ENCODE results near the gene SPEG. TPM values are rescaled to one million over a fixed set of nuclear protein-coding genes. Genes with fewer than 3 reads are reported as not detected.

SPEG gene
- total RNA-seq, 2 experiments from 2014 or later = 0.46 TPM; not detected in 1

DNA sequence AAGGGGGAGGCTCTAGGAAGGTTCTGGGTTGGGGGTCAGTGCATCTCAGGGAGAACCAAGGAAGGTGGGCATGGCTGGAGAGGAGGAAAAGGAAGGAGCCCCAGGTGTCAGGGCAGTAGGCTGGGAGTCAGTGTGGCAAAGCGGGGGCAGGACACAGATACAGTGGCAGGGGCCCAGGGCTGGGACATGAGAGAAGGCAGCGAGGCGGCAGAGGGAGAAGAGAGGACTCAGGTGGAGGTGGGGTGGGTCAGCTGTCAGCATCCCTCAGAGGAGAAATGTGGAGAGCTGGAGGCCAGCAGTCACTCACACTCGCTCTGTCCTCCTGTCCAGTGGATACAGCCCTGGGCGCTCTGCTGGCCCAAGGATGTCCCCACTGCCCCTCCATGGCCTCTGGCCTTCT, 58.4 kb downstream of the SPEG start:
- no peak overlapping the region for H2AFZ ChIP-seq (ENCODE audit: low read length)
- H3K4me1 ChIP-seq (ENCODE audit: insufficient read depth, low read length, poor library complexity, severe bottlenecking) = peaks cover 11% of the 10 kb centered on the region
- ChIA-PET POLR2A (no interaction called here), CTCF (ENCODE audit: unreplicated experiment) (no interaction called here)
- no peak overlapping the region for H3K27ac ChIP-seq (ENCODE audit: low read depth, low read length, poor library complexity, severe bottlenecking)
- H3K79me2 ChIP-seq (ENCODE audit: insufficient read depth, low read depth, low read length) = no peaks in the 10 kb centered on the region
- H3K9me2 ChIP-seq (ENCODE audit: insufficient read depth, low read length) = no peaks in the 10 kb centered on the region
- no peak overlapping the region for H3K4me2 ChIP-seq (ENCODE audit: low read length)
- no peaks in the 10 kb centered on the region for H3K36me3 ChIP-seq (ENCODE audit: insufficient read depth, low read length)
- no peaks in the 10 kb centered on the region for H3K9me3 ChIP-seq (ENCODE audit: low read length)
- no peaks in the 10 kb centered on the region for H4K20me1 ChIP-seq (ENCODE audit: insufficient read depth, low read length)
- no peak for DNase-seq (ENCODE audit: low spot score)
- H3K4me3 ChIP-seq (ENCODE audit: low read depth, low read length, poor library complexity, severe bottlenecking) = no peak overlapping the region
- no TSS peak for BruUV-seq (replicated peaks)
- TF ChIP-seq, protein P1, sequence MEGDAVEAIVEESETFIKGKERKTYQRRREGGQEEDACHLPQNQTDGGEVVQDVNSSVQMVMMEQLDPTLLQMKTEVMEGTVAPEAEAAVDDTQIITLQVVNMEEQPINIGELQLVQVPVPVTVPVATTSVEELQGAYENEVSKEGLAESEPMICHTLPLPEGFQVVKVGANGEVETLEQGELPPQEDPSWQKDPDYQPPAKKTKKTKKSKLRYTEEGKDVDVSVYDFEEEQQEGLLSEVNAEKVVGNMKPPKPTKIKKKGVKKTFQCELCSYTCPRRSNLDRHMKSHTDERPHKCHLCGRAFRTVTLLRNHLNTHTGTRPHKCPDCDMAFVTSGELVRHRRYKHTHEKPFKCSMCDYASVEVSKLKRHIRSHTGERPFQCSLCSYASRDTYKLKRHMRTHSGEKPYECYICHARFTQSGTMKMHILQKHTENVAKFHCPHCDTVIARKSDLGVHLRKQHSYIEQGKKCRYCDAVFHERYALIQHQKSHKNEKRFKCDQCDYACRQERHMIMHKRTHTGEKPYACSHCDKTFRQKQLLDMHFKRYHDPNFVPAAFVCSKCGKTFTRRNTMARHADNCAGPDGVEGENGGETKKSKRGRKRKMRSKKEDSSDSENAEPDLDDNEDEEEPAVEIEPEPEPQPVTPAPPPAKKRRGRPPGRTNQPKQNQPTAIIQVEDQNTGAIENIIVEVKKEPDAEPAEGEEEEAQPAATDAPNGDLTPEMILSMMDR (conservative IDR thresholded peaks at IDR 0.05; ENCODE audit: low read length) = no peak
- no peak for TF ChIP-seq EZH2phosphoT487 (IDR thresholded peaks at IDR 0.05; ENCODE audit: borderline replicate concordance, low read depth, low read length)
- intact Hi-C loops (cut with micrococcal nuclease; ENCODE audit: unreplicated experiment) = no loop called here

DNA sequence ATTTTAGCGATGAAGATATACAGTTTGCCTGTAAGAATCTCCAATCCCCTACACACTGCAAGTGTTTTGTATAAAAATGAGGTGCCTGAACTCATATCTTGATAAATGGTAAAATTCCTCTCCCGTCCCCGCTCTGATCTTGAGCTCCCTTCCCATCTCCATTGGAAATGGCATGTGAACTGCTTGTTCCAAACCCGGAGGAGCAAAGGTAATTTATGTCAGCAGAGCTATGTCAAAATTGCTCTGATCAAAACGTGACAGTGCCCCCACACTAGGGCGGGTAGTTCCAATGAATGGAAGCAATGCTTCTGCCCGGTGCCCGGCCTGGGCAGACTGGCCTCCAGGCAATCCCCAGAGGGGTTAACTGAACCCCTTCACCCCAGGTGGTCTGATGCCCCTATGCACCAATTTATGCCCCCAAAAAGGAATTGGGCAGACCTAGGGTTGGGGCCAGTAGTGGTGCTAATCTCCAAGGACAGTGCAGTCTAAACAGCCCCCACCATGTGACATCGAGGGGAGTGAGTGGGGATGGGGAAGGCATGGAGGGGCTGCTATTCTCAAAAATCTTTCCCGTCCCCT, 60.4 kb downstream of the SPEG start:
- Histone ChIP-seq H3K36me3 (ENCODE audit: insufficient read depth, low read length) (no peaks in the 10 kb centered on the region), H3K9me2 (ENCODE audit: insufficient read depth, low read length) (no peaks in the 10 kb centered on the region), H3K4me3 (ENCODE audit: low read depth, low read length, poor library complexity, severe bottlenecking) (no peak overlapping the region), H3K9me3 (ENCODE audit: low read length) (no peaks in the 10 kb centered on the region), H3K27ac (ENCODE audit: low read depth, low read length, poor library complexity, severe bottlenecking) (no peak overlapping the region), H3K4me2 (ENCODE audit: low read length) (no peak overlapping the region), H2AFZ (ENCODE audit: low read length) (no peak overlapping the region; the same call in 1 of the 2 replicates), H4K20me1 (ENCODE audit: insufficient read depth, low read length) (no peaks in the 10 kb centered on the region), H3K79me2 (ENCODE audit: insufficient read depth, low read depth, low read length) (no peaks in the 10 kb centered on the region), H3K4me1 (ENCODE audit: insufficient read depth, low read length, poor library complexity, severe bottlenecking) (peaks cover 20% of the 10 kb centered on the region)
- POLR2A ChIA-PET = no interaction called here
- no peak for TF ChIP-seq EZH2phosphoT487 (IDR thresholded peaks at IDR 0.05; ENCODE audit: borderline replicate concordance, low read depth, low read length)
- TF ChIP-seq, protein P1 (conservative IDR thresholded peaks at IDR 0.05; ENCODE audit: low read length) = no peak
- CTCF ChIA-PET (ENCODE audit: unreplicated experiment) = interaction anchor here (0.8 to 1.3 kb wide), 5 partner anchors 9 to 107 kb away, joined by 3 to 23 read pairs (median 4); partner anchors contain the start of gene DNPEP
- intact Hi-C loops (cut with micrococcal nuclease; ENCODE audit: unreplicated experiment) = loop anchor here (1.0 kb wide), 2 partner anchors 35 to 48 kb away; partner anchors contain the start of gene CHPF
- DNase-seq (ENCODE audit: low spot score) = no peak
- BruUV-seq (replicated peaks) = no TSS peak

- no peaks in the 10 kb centered on the region for H3K79me2 ChIP-seq (ENCODE audit: insufficient read depth, low read depth, low read length)
- no peaks in the 10 kb centered on the region for H3K9me2 ChIP-seq (ENCODE audit: insufficient read depth, low read length)
- peak overlapping the region; percentile 67 for H2AFZ ChIP-seq (ENCODE audit: low read length)
- ChIA-PET POLR2A (interaction anchor here (0.6 kb wide), 1 partner anchor 42 kb away, joined by 3 read pairs; no protein-coding TSS in a partner anchor), CTCF (ENCODE audit: unreplicated experiment) (interaction anchor here (0.7 to 1.3 kb wide), 6 partner anchors 9 to 108 kb away, joined by 3 to 23 read pairs (median 4); partner anchors contain the start of gene DNPEP)
- H4K20me1 ChIP-seq (ENCODE audit: insufficient read depth, low read length) = no peaks in the 10 kb centered on the region
- H3K27ac ChIP-seq (ENCODE audit: low read depth, low read length, poor library complexity, severe bottlenecking) = no peak overlapping the region
- no peaks in the 10 kb centered on the region for H3K9me3 ChIP-seq (ENCODE audit: low read length)
- intact Hi-C loops (cut with micrococcal nuclease; ENCODE audit: unreplicated experiment) = loop anchor here (1.0 kb wide), 2 partner anchors 35 to 48 kb away; partner anchors contain the start of gene CHPF
- no TSS peak for BruUV-seq (replicated peaks)
- peaks cover 23% of the 10 kb centered on the region for H3K4me1 ChIP-seq (ENCODE audit: insufficient read depth, low read length, poor library complexity, severe bottlenecking)
- no peaks in the 10 kb centered on the region for H3K36me3 ChIP-seq (ENCODE audit: insufficient read depth, low read length)
- H3K4me2 ChIP-seq (ENCODE audit: low read length) = peak overlapping the region; percentile 30
- no peak for TF ChIP-seq EZH2phosphoT487 (IDR thresholded peaks at IDR 0.05; ENCODE audit: borderline replicate concordance, low read depth, low read length)
- TF ChIP-seq, protein P1 (conservative IDR thresholded peaks at IDR 0.05; ENCODE audit: low read length) = peak; percentile 83
- peak; percentile 83 for DNase-seq (ENCODE audit: low spot score)
- no peak overlapping the region for H3K4me3 ChIP-seq (ENCODE audit: low read depth, low read length, poor library complexity, severe bottlenecking)
These were observed 61.0 kb downstream of the SPEG start for GRCh38 chr2:219495531-219496122.
